Muscle layer of colon (tissue), 2 donors: ENCODE data around the gene DMAC2L.

Experiments
- H3K27ac ChIP-seq: one replicate; pipeline ENCODE4 v1.7.0; 2013; ENCODE audit warnings: low read depth, mild to moderate bottlenecking, low read length, moderate library complexity
- H3K27me3 ChIP-seq, 2 donors: one replicate each; pipeline ENCODE4 v1.7.0; 2013; ENCODE audit warnings: low read length in 2 of 2, mild to moderate bottlenecking in 2 of 2; ENCODE audit not compliant: insufficient read depth in 2 of 2, control insufficient read depth in 1 of 2
- H3K36me3 ChIP-seq: one replicate; pipeline ENCODE4 v1.7.0; 2013; ENCODE audit warnings: mild to moderate bottlenecking, low read length; ENCODE audit not compliant: insufficient read depth
- H3K4me1 ChIP-seq: one replicate; pipeline ENCODE4 v1.7.0; 2013; ENCODE audit warnings: mild to moderate bottlenecking, low read length; ENCODE audit not compliant: insufficient read depth
- H3K4me3 ChIP-seq, 2 donors: one replicate each; pipeline ENCODE4 v1.7.0; 2013; ENCODE audit warnings: low read length in 2 of 2, low read depth in 1 of 2, mild to moderate bottlenecking in 1 of 2, moderate library complexity in 1 of 2
- H3K9ac ChIP-seq: one replicate; pipeline ENCODE4 v1.7.0; 2013; ENCODE audit warnings: low read length
- H3K9me3 ChIP-seq: one replicate; pipeline ENCODE4 v1.7.0; 2013; ENCODE audit warnings: mild to moderate bottlenecking, low read length
- donor health status: abdominal sarcoma.
- donor health status: Adenocarcinoma of cecum.

The DMAC2L gene

GRCh38 chr14:50331596-50331995 is 19.5 kb downstream of the DMAC2L start:
- peaks cover 18% of the 10 kb centered on the region for H3K4me1 ChIP-seq
- peaks cover 4% of the 10 kb centered on the region for H3K36me3 ChIP-seq
- no peaks in the 10 kb centered on the region for H3K27me3 ChIP-seq
- no peaks in the 10 kb centered on the region for H3K9me3 ChIP-seq
- no peak overlapping the region for H3K27ac ChIP-seq
- no peak overlapping the region for H3K4me3 ChIP-seq
- H3K9ac ChIP-seq = no peak overlapping the region

- Histone ChIP-seq H3K27me3 (no peaks in the 10 kb centered on the region), H3K27ac (no peak overlapping the region), H3K4me3 (no peak overlapping the region), H3K4me1 (peaks cover 18% of the 10 kb centered on the region), H3K36me3 (peaks cover 3% of the 10 kb centered on the region), H3K9ac (no peak overlapping the region), H3K9me3 (no peaks in the 10 kb centered on the region)
These were observed 20.9 kb downstream of the DMAC2L start for GRCh38 chr14:50333014-50333509.

GRCh38 chr14:50334211-50334610 is 22.1 kb downstream of the DMAC2L start:
- Histone ChIP-seq H3K4me3 (no peak overlapping the region), H3K4me1 (peaks cover 23% of the 10 kb centered on the region), H3K9me3 (no peaks in the 10 kb centered on the region), H3K9ac (no peak overlapping the region), H3K36me3 (peaks cover 3% of the 10 kb centered on the region), H3K27ac (no peak overlapping the region), H3K27me3 (no peaks in the 10 kb centered on the region)

- peaks cover 2% of the 10 kb centered on the region for H3K36me3 ChIP-seq
- peaks cover 34% of the 10 kb centered on the region for H3K4me1 ChIP-seq
- H3K9ac ChIP-seq = no peak overlapping the region
- no peak overlapping the region for H3K4me3 ChIP-seq
- no peaks in the 10 kb centered on the region for H3K9me3 ChIP-seq
- H3K27ac ChIP-seq = peak overlapping the region; percentile 40
- H3K27me3 ChIP-seq = no peaks in the 10 kb centered on the region
These were observed 23.3 kb downstream of the DMAC2L start for GRCh38 chr14:50335389-50335788.

GRCh38 chr14:50335989-50336824 is 24.1 kb downstream of the DMAC2L start:
- H3K9me3 ChIP-seq = no peaks in the 10 kb centered on the region
- no peak overlapping the region for H3K4me3 ChIP-seq
- H3K36me3 ChIP-seq = no peaks in the 10 kb centered on the region
- H3K9ac ChIP-seq = no peak overlapping the region
- H3K27me3 ChIP-seq = no peaks in the 10 kb centered on the region
- H3K4me1 ChIP-seq = peaks cover 34% of the 10 kb centered on the region
- peak overlapping the region; percentile 40 for H3K27ac ChIP-seq

GRCh38 chr14:50338587-50338986 is 26.5 kb downstream of the DMAC2L start:
- Histone ChIP-seq H3K9me3 (no peaks in the 10 kb centered on the region), H3K27me3 (no peaks in the 10 kb centered on the region), H3K9ac (no peak overlapping the region), H3K36me3 (no peaks in the 10 kb centered on the region), H3K4me3 (no peak overlapping the region), H3K27ac (no peak overlapping the region), H3K4me1 (peaks cover 55% of the 10 kb centered on the region)

GRCh38 chr14:50339178-50339804 is 27.2 kb downstream of the DMAC2L start:
- no peak overlapping the region for H3K27ac ChIP-seq
- no peak overlapping the region for H3K4me3 ChIP-seq
- no peak overlapping the region for H3K9ac ChIP-seq
- no peaks in the 10 kb centered on the region for H3K9me3 ChIP-seq
- H3K27me3 ChIP-seq = no peaks in the 10 kb centered on the region
- peaks cover 62% of the 10 kb centered on the region for H3K4me1 ChIP-seq
- no peaks in the 10 kb centered on the region for H3K36me3 ChIP-seq

- no peak overlapping the region for H3K27ac ChIP-seq
- no peak overlapping the region for H3K4me3 ChIP-seq
- no peaks in the 10 kb centered on the region for H3K9me3 ChIP-seq
- H3K9ac ChIP-seq = no peak overlapping the region
- H3K27me3 ChIP-seq = no peaks in the 10 kb centered on the region
- no peaks in the 10 kb centered on the region for H3K36me3 ChIP-seq
- peaks cover 67% of the 10 kb centered on the region for H3K4me1 ChIP-seq
These were observed 27.9 kb downstream of the DMAC2L start for GRCh38 chr14:50340045-50340444.

GRCh38 chr14:50340963-50341362 is 28.8 kb downstream of the DMAC2L start:
- no peaks in the 10 kb centered on the region for H3K36me3 ChIP-seq
- H3K27me3 ChIP-seq = no peaks in the 10 kb centered on the region
- H3K4me3 ChIP-seq = no peak overlapping the region
- H3K27ac ChIP-seq = no peak overlapping the region
- H3K4me1 ChIP-seq = peaks cover 67% of the 10 kb centered on the region
- H3K9ac ChIP-seq = no peak overlapping the region
- H3K9me3 ChIP-seq = no peaks in the 10 kb centered on the region

GRCh38 chr14:50342221-50343078 is 30.3 kb downstream of the DMAC2L start:
- Histone ChIP-seq H3K9ac (no peak overlapping the region), H3K27ac (peak overlapping the region; percentile 18), H3K4me1 (peaks cover 63% of the 10 kb centered on the region), H3K27me3 (no peaks in the 10 kb centered on the region), H3K36me3 (no peaks in the 10 kb centered on the region), H3K4me3 (peak overlapping the region in 1 of 2 donors; percentile 43), H3K9me3 (no peaks in the 10 kb centered on the region)

- Histone ChIP-seq H3K36me3 (no peaks in the 10 kb centered on the region), H3K9me3 (no peaks in the 10 kb centered on the region), H3K27ac (no peak overlapping the region), H3K4me1 (peaks cover 63% of the 10 kb centered on the region), H3K27me3 (no peaks in the 10 kb centered on the region), H3K9ac (no peak overlapping the region), H3K4me3 (peak overlapping the region in 1 of 2 donors; percentile 43)
These were observed 31.3 kb downstream of the DMAC2L start for GRCh38 chr14:50343434-50343833.
